Neural cell (in vitro differentiated cells): ENCODE results near the gene IL22. TPM values are rescaled to one million over a fixed set of nuclear protein-coding genes. Genes with fewer than 3 reads are reported as not detected.

ENCODE experiments used
- H2AFZ ChIP-seq: fragments of 200-600, 300-800 bp; sonication (generic), shearing (Covaris generic); 2 replicates; pipeline ENCODE4 v1.6.0; 2014; ENCODE audit warnings: low read depth, mild to moderate bottlenecking, antibody characterized with exemption, low read length, moderate library complexity
- H3F3A ChIP-seq: fragments of 200-600 bp; shearing (Covaris generic); 2 replicates; pipeline ENCODE4 v1.6.1; 2016; ENCODE audit warnings: mild to moderate bottlenecking, moderate library complexity, mixed read lengths, antibody characterized with exemption, low read length; ENCODE audit not compliant: insufficient read depth, poor library complexity, severe bottlenecking
- H3K27ac ChIP-seq: fragments of 200-600, 300-800 bp; sonication (generic), shearing (Covaris generic); 2 replicates; pipeline ENCODE4 v1.5.1; 2014; ENCODE audit warnings: mild to moderate bottlenecking, low read length, moderate library complexity
- H3K27me3 ChIP-seq: fragments of 300-800, 200-600 bp; sonication (generic), shearing (Covaris generic); 2 replicates; pipeline ENCODE4 v1.6.0; 2014; ENCODE audit warnings: mild to moderate bottlenecking, low read depth, low read length, moderate library complexity; ENCODE audit not compliant: insufficient read depth
- H3K36me3 ChIP-seq: fragments of 300-800, 200-600 bp; sonication (generic), shearing (Covaris generic); 2 replicates; pipeline ENCODE4 v1.5.1; 2014; ENCODE audit warnings: mild to moderate bottlenecking, antibody characterized with exemption, low read length, moderate library complexity; ENCODE audit not compliant: insufficient read depth
- H3K4me2 ChIP-seq: fragments of 300-800, 200-600 bp; sonication (generic), shearing (Covaris generic); 2 replicates; pipeline ENCODE4 v1.6.0; 2014; ENCODE audit warnings: mild to moderate bottlenecking, low read length
- H3K4me3 ChIP-seq: fragments of 300-800, 200-600 bp; sonication (generic), shearing (Covaris generic); 2 replicates; pipeline ENCODE4 v1.5.1; 2014; ENCODE audit warnings: mild to moderate bottlenecking, low read length, moderate library complexity
- H3K79me2 ChIP-seq: fragments of 200-600 bp; shearing (Covaris generic); replicated peaks from 2 replicates; pipeline ENCODE4 v1.6.0; 2014; ENCODE audit warnings: mild to moderate bottlenecking, low read length, moderate library complexity; ENCODE audit not compliant: insufficient read depth
- H3K9ac ChIP-seq: fragments of 300-800, 200-600 bp; sonication (generic), shearing (Covaris generic); 2 replicates; pipeline ENCODE4 v1.6.1; 2016; ENCODE audit warnings: mild to moderate bottlenecking, low read length, mixed read lengths
- H3K9me2 ChIP-seq: fragments of 200-600 bp; shearing (Covaris generic); 2 replicates; pipeline ENCODE4 v1.6.1; 2016; ENCODE audit warnings: mild to moderate bottlenecking, low read length, mixed read lengths; ENCODE audit not compliant: insufficient read depth
- H3K9me3 ChIP-seq: fragments of 200-600, 300-800 bp; sonication (generic), shearing (Covaris generic); 2 replicates; pipeline ENCODE4 v1.6.1; 2016; ENCODE audit warnings: mild to moderate bottlenecking, mixed run types, low read length, moderate library complexity, mixed read lengths
- H4K20me1 ChIP-seq: fragments of 200-600 bp; shearing (Covaris generic); 2 replicates; pipeline ENCODE4 v1.6.1; 2016; ENCODE audit warnings: mild to moderate bottlenecking, mixed run types; ENCODE audit not compliant: insufficient read depth
- CTCF ChIP-seq: fragments of 450-650 bp; IDR thresholded peaks from 2 replicates; pipeline ENCODE4 v1.5.1; 2014; ENCODE audit warnings: antibody characterized with exemption, mild to moderate bottlenecking, moderate library complexity; ENCODE audit not compliant: poor library complexity, severe bottlenecking
- EP300 ChIP-seq: fragments of 450-650 bp; conservative IDR thresholded peaks from 2 replicates; pipeline ENCODE4 v1.6.1; 2014; ENCODE audit warnings: antibody characterized with exemption, mild to moderate bottlenecking, moderate library complexity; ENCODE audit not compliant: poor library complexity, severe bottlenecking
- EZH2 ChIP-seq: fragments of 200-600, 300-800 bp; shearing (Covaris generic), sonication (generic); IDR thresholded peaks from 2 replicates; pipeline ENCODE4 v1.6.1; 2014; ENCODE audit warnings: antibody characterized with exemption, low read length, borderline replicate concordance, mild to moderate bottlenecking; ENCODE audit not compliant: insufficient read depth, poor library complexity, severe bottlenecking
- MXI1 ChIP-seq: fragments of 450-650 bp; conservative IDR thresholded peaks from 2 replicates; pipeline ENCODE4 v1.6.1; 2014; ENCODE audit warnings: antibody characterized with exemption, mild to moderate bottlenecking; ENCODE audit not compliant: poor library complexity, severe bottlenecking
- POLR2AphosphoS5 ChIP-seq: IDR thresholded peaks from 2 replicates; pipeline ENCODE4 v1.6.1; 2012
- RAD21 ChIP-seq: fragments of 450-650 bp; conservative IDR thresholded peaks from 2 replicates; pipeline ENCODE4 v1.6.1; 2014; ENCODE audit warnings: antibody characterized with exemption, mild to moderate bottlenecking, moderate library complexity
- REST ChIP-seq: IDR thresholded peaks from 2 replicates; pipeline ENCODE4 v1.6.1; 2012; ENCODE audit warnings: borderline replicate concordance
- SMC3 ChIP-seq: fragments of 450-650 bp; conservative IDR thresholded peaks from 2 replicates; pipeline ENCODE4 v1.6.1; 2014; ENCODE audit warnings: antibody characterized with exemption, mild to moderate bottlenecking, moderate library complexity; ENCODE audit not compliant: poor library complexity
- TAF1 ChIP-seq: IDR thresholded peaks from 2 replicates; pipeline ENCODE4 v1.6.1; 2012; ENCODE audit warnings: low read depth
- polyA plus RNA-seq: library from polyadenylated mRNA; depleted of rRNA; stranded (reverse); fragments of >200 nt; gene quantifications from 2 replicates; pipeline ENCODE4 v1.2.3, GENCODE V29; 2014

The IL22 gene
- polyA plus RNA-seq, 1 donor from 2014 or later: not detected

- no peaks in the 10 kb centered on the region for H3K9me2 ChIP-seq
- no peak for TF ChIP-seq MXI1
- no peak for TF ChIP-seq EZH2
- TF ChIP-seq RAD21: no peak
- TF ChIP-seq EP300: no peak
- no peak for TF ChIP-seq TAF1
- TF ChIP-seq REST: no peak
- TF ChIP-seq CTCF: no peak
- TF ChIP-seq POLR2AphosphoS5: no peak
- no peak for TF ChIP-seq SMC3
- no peak overlapping the region for H2AFZ ChIP-seq
- H3K36me3 ChIP-seq: no peaks in the 10 kb centered on the region
- no peaks in the 10 kb centered on the region for H3K27me3 ChIP-seq
- no peak overlapping the region for H3K27ac ChIP-seq
- no peaks in the 10 kb centered on the region for H3K9me3 ChIP-seq
- no peak overlapping the region for H3K9ac ChIP-seq
- H4K20me1 ChIP-seq: no peaks in the 10 kb centered on the region
- H3K79me2 ChIP-seq: no peaks in the 10 kb centered on the region
- H3K4me2 ChIP-seq: no peak overlapping the region
- H3K4me3 ChIP-seq: no peak overlapping the region
- H3F3A ChIP-seq: no peaks in the 10 kb centered on the region
These were observed 28.7 kb downstream of the IL22 start for GRCh38 chr12:68224613-68225285.

GRCh38 chr12:68223067-68223747 is 30.2 kb downstream of the IL22 start:
- Histone ChIP-seq H3K27me3 (no peaks in the 10 kb centered on the region), H2AFZ (no peak overlapping the region), H3K36me3 (no peaks in the 10 kb centered on the region), H3K4me2 (no peak overlapping the region), H3K9ac (no peak overlapping the region), H3K27ac (no peak overlapping the region), H4K20me1 (no peaks in the 10 kb centered on the region), H3K9me2 (no peaks in the 10 kb centered on the region), H3K4me3 (no peak overlapping the region), H3K79me2 (no peaks in the 10 kb centered on the region), H3F3A (no peaks in the 10 kb centered on the region), H3K9me3 (no peaks in the 10 kb centered on the region)
- TF ChIP-seq TAF1 (no peak), RAD21 (peak; percentile 95), SMC3 (peak; percentile 94), CTCF (peak; percentile 92), POLR2AphosphoS5 (no peak), REST (no peak), MXI1 (no peak), EZH2 (no peak), EP300 (no peak)
